WTC11 (cell line): ENCODE results near the gene TASP1.

ENCODE experiments used
- AFF4 ChIP-seq: sonication (generic); formaldehyde crosslinking; IDR thresholded peaks from 2 replicates; pipeline ENCODE4 v1.8.1; 2023; ENCODE audit warnings: mild to moderate bottlenecking, missing genetic modification reagents, borderline replicate concordance
- ATF2 ChIP-seq: sonication (generic); formaldehyde crosslinking; IDR thresholded peaks from 2 replicates; pipeline ENCODE4 v1.8.1; 2022; ENCODE audit warnings: low read depth, missing genetic modification reagents, borderline replicate concordance
- CREM ChIP-seq: sonication (generic); formaldehyde crosslinking; IDR thresholded peaks from 2 replicates; pipeline ENCODE4 v1.8.1; 2022; ENCODE audit warnings: mild to moderate bottlenecking, missing genetic modification reagents, moderate library complexity
- FOXK1 ChIP-seq: sonication (generic); formaldehyde crosslinking; IDR thresholded peaks from 2 replicates; pipeline ENCODE4 v1.8.0; 2022; ENCODE audit warnings: mild to moderate bottlenecking, moderate library complexity, missing genetic modification reagents
- FOXP1 ChIP-seq: sonication (generic); formaldehyde crosslinking; IDR thresholded peaks from 2 replicates; pipeline ENCODE4 v1.8.0; 2022; ENCODE audit warnings: missing genetic modification reagents, mild to moderate bottlenecking, moderate library complexity, borderline replicate concordance
- HMGXB4 ChIP-seq: sonication (generic); formaldehyde crosslinking; IDR thresholded peaks from 2 replicates; pipeline ENCODE4 v1.8.1; 2023; ENCODE audit warnings: mild to moderate bottlenecking, moderate library complexity, missing genetic modification reagents
- MXD4 ChIP-seq: fragments of 250-450 bp; sonication (Bioruptor Pico); IDR thresholded peaks from 2 replicates; pipeline ENCODE4 v1.8.0; 2021; ENCODE audit warnings: mild to moderate bottlenecking, moderate library complexity, borderline replicate concordance
- TEAD4 ChIP-seq: sonication (generic); formaldehyde crosslinking; IDR thresholded peaks from 2 replicates; pipeline ENCODE4 v1.8.0; 2022; ENCODE audit warnings: mild to moderate bottlenecking, missing genetic modification reagents
- ZNF121 ChIP-seq: sonication (generic); formaldehyde crosslinking; IDR thresholded peaks from 2 replicates; pipeline ENCODE4 v1.8.0; 2023; ENCODE audit warnings: missing genetic modification reagents
- ZNF232 ChIP-seq: sonication (generic); formaldehyde crosslinking; IDR thresholded peaks from 2 replicates; pipeline ENCODE4 v1.8.0; 2022; ENCODE audit warnings: mild to moderate bottlenecking, missing genetic modification reagents
- TF ChIP-seq, protein P1 (sequence below): fragments of 200-600 bp; IDR thresholded peaks from 2 replicates; pipeline ENCODE4 v1.8.0; 2022; ENCODE audit warnings: antibody characterized with exemption
- TF ChIP-seq, protein P2 (sequence below): sonication (generic); formaldehyde crosslinking; IDR thresholded peaks from 2 replicates; pipeline ENCODE4 v1.8.0; 2022; ENCODE audit warnings: mild to moderate bottlenecking, missing genetic modification reagents
- TF ChIP-seq, protein P3 (sequence below): sonication (generic); formaldehyde crosslinking; IDR thresholded peaks from 2 replicates; pipeline ENCODE4 v1.8.1; 2022; ENCODE audit warnings: missing genetic modification reagents, borderline replicate concordance
- TF ChIP-seq, protein P4 (sequence below): sonication (generic); formaldehyde crosslinking; IDR thresholded peaks from 2 replicates; pipeline ENCODE4 v1.8.0; 2022; ENCODE audit warnings: mild to moderate bottlenecking, missing genetic modification reagents

- TF ChIP-seq, protein P1, sequence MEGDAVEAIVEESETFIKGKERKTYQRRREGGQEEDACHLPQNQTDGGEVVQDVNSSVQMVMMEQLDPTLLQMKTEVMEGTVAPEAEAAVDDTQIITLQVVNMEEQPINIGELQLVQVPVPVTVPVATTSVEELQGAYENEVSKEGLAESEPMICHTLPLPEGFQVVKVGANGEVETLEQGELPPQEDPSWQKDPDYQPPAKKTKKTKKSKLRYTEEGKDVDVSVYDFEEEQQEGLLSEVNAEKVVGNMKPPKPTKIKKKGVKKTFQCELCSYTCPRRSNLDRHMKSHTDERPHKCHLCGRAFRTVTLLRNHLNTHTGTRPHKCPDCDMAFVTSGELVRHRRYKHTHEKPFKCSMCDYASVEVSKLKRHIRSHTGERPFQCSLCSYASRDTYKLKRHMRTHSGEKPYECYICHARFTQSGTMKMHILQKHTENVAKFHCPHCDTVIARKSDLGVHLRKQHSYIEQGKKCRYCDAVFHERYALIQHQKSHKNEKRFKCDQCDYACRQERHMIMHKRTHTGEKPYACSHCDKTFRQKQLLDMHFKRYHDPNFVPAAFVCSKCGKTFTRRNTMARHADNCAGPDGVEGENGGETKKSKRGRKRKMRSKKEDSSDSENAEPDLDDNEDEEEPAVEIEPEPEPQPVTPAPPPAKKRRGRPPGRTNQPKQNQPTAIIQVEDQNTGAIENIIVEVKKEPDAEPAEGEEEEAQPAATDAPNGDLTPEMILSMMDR = no peak
- TF ChIP-seq ZNF121 (no peak), CREM (no peak), FOXP1 (CRISPR knock-in tag) (no peak), FOXK1 (CRISPR knock-in tag) (no peak), MXD4 (CRISPR knock-in tag) (no peak), HMGXB4 (no peak), ATF2 (CRISPR knock-in tag) (no peak), TEAD4 (CRISPR knock-in tag) (no peak), AFF4 (no peak), ZNF232 (CRISPR knock-in tag) (no peak)
- TF ChIP-seq, protein P2, sequence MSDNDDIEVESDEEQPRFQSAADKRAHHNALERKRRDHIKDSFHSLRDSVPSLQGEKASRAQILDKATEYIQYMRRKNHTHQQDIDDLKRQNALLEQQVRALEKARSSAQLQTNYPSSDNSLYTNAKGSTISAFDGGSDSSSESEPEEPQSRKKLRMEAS (CRISPR knock-in tag) = no peak
- TF ChIP-seq, protein P3, sequence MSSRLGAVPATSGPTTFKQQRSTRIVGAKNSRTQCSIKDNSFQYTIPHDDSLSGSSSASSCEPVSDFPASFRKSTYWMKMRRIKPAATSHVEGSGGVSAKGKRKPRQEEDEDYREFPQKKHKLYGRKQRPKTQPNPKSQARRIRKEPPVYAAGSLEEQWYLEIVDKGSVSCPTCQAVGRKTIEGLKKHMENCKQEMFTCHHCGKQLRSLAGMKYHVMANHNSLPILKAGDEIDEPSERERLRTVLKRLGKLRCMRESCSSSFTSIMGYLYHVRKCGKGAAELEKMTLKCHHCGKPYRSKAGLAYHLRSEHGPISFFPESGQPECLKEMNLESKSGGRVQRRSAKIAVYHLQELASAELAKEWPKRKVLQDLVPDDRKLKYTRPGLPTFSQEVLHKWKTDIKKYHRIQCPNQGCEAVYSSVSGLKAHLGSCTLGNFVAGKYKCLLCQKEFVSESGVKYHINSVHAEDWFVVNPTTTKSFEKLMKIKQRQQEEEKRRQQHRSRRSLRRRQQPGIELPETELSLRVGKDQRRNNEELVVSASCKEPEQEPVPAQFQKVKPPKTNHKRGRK (CRISPR knock-in tag) = no peak
- TF ChIP-seq, protein P4, sequence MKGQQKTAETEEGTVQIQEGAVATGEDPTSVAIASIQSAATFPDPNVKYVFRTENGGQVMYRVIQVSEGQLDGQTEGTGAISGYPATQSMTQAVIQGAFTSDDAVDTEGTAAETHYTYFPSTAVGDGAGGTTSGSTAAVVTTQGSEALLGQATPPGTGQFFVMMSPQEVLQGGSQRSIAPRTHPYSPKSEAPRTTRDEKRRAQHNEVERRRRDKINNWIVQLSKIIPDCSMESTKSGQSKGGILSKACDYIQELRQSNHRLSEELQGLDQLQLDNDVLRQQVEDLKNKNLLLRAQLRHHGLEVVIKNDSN (CRISPR knock-in tag) = no peak
Observed at GRCh38 chr20:13656721-13657368, 18.1 kb upstream of the TASP1 start.
